NCI-H2196 treated with DMSO at 0.1 percent for 48 hours (cell line): ENCODE data around the gene RBM10.
A peak's percentile ranks its signal among the peaks of the same experiment; 100 is the strongest.

Source experiments
- DNase-seq: peaks from one replicate; lab custom pipeline; 2025; ENCODE audit not compliant: unreplicated experiment; lab: John Stamatoyannopoulos, UW

The RBM10 gene

GRCh38 chrX:47217852-47218279 is 72.8 kb downstream of the RBM10 start:
- peak; percentile 89 for DNase-seq

GRCh38 chrX:47218280-47218919 is 73.4 kb downstream of the RBM10 start, which contains the start of gene CDK16:
CDK16 (plus strand) TSS chrX:47218681; CDS start chrX:47223558, 4,877 bp downstream.
- peak; percentile 48 for DNase-seq

DNA sequence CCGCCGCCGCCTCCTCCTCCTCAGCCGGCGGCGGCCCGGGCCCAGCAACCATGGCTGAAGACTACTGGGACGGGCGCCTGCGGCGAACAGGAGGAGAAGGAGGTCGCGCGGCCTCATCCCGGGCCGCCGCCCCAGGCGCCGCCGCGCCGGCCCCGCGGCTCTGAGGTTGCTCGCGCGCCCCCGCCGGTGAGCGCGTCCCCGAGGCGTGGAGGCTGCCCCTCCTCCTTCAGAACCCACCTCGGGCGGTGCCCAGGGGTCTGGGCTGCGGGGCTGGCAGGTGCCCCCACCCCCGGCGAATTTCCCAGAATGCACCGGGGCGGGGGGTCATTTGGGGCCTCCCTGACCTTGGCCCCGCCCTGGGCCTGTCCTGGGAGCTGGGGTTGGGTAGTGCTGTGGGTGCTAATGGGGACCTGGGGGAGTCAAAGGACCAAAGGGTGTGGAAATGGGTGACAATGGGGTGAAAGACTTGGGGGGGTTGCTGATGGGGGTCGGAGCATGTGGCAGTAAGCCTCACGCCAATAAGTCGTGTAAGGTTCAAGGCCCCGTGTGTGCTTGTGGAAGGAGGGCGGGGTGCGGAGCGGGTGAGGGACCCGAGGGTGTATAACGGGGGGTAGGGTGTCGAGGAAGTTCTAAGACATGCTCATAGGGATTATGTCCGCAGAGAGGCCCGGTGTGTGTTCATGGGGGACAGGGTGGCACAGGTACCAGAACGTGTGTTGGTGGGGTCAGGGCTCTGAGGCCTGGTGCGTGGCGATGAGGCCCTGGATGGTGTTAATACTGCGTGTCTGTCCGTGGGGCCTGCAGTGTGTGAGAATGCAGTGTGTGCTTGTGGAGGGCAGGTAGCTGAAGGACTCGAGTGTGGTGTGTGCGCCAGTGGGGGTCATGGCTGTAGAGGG is 74.1 kb downstream of the RBM10 start:
- no peak for DNase-seq

DNA sequence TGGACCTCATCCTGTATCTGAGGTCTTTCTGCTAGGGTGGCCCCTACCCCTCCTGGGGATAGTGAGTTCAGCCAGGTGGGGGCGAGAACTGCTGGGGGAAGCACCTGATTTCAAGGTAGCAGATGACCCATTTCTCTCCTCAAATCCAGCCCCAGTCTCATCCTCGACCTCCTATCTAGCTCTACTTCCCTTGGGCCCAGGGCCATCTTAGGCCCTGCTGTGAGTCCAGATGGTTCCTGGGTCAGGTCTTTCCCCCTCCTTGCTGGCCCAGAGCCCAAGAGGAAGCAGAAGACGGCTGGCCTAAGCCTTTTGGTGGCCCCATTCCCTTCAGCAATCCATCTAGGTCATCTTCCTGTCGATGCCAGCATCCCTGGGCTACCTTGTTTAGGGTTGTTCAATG is 76.7 kb downstream of the RBM10 start:
- DNase-seq: no peak

DNA sequence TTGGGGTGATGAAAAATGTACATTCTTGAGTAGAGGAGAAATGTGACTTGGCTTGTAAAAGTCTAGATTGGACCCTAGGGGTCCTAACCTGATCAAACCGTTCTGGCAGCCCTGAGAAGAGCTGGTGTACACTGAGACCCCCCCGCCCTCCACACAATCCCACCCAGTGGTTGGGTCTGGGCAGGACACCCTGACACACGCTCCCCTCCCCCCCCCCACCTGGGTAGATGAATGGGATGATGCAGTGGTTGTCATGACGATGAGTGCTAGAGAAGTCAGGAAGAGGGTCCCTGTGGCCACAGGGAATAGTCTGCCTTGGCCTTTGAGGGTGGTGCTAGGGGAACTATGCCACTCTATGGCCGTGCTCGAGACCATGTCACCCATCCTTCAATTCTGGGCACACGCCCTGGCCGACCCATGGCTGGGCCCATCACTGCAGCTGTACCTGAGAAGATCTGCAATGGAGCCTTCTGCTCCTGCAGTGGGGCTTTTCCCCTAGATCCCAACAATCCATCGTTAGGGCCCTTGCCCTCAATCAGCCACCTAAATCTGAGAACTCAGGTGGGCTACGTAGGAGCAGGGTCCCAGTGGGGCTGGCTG is 77.8 kb downstream of the RBM10 start:
- DNase-seq: no peak

- no peak for DNase-seq
Observed at GRCh38 chrX:47223476-47224250, 78.6 kb downstream of the RBM10 start.

GRCh38 chrX:47224266-47224895 is 79.4 kb downstream of the RBM10 start:
- DNase-seq: no peak

DNA sequence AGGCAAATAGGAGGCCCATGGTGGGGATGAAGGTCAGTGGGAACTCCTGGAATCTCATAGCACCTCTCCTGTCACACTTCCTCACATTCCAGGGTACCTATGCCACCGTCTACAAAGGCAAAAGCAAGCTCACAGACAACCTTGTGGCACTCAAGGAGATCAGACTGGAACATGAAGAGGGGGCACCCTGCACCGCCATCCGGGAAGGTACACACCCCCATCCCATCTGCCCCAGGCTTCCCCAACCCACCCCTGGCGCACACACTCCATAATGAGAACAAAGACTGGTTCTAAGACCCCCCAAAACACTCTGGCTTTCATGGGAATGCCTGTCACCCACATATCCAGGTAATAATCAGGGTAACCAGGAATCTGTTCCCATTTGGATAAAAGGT is 79.9 kb downstream of the RBM10 start:
- no peak for DNase-seq

GRCh38 chrX:47226071-47226470 is 81.0 kb downstream of the RBM10 start:
- DNase-seq: no peak

GRCh38 chrX:47226531-47227333 is 81.7 kb downstream of the RBM10 start:
- DNase-seq: no peak

- DNase-seq: no peak
Observed at GRCh38 chrX:47227334-47227583, 82.2 kb downstream of the RBM10 start.

GRCh38 chrX:47228550-47229270 is 83.7 kb downstream of the RBM10 start:
- no peak for DNase-seq

DNA sequence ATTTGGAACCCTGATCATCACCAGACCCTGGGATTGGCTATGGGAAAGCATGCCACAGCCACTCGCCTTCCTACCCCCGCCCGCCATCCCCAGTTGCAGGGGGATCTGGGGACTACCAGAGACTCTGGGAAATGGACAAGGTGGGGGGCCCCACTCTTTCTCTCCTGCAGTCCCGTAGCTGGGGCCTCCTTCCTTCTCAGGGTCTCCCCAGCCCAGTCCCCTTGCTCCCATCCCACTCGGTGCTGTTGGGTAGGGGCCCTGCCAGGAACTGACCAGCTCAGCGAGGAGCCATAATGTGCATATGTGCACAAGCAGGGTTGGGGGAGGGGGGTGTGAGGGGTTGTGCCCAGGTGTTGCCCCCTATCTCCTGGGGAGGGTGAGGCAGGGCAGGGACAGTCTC is 84.4 kb downstream of the RBM10 start:
- DNase-seq: no peak

GRCh38 chrX:47230136-47230868 is 85.3 kb downstream of the RBM10 start:
- no peak for DNase-seq

GRCh38 chrX:47231167-47231566 is 86.1 kb downstream of the RBM10 start:
- no peak for DNase-seq

DNA sequence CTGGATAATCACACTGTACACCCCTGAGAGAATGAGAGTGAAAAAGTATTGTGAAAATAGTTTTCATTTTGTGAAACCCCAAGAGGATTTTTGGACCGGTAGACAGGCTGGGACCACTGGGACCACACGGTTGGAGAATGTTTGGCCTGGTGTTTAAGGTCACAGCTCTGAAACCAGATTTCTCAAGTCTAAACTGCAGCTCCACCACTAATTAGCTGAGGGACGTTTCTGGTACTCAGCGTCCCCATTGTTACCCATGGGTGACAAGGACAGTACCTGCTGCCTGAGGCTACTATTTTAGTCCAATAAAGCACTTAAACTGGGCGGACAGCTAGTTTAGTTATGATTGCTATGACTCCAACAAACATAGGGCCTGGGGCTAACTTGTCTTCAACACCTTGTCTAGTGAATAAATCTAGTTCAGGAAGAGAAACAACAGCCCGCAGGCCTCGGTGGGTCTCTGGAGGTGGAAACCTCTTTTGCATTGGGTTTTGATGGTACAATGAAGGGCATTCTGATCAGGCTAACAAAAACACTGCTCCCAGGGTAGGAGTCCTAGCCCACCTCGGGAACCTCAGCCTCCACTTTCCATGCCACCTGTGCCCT is 87.3 kb downstream of the RBM10 start:
- DNase-seq: no peak

- DNase-seq: no peak
Observed at GRCh38 chrX:47232803-47233332, 87.8 kb downstream of the RBM10 start, which contains the start of gene USP11. USP11 (plus strand) TSS chrX:47233009; CDS start chrX:47233044, 35 bp downstream.
